HG03354 (cell line): Measurements from ENCODE around the gene MVP.

Experiments used
- ATAC-seq: cut with Tn5 transposase; IDR thresholded peaks from one replicate; pipeline ENCODE4 v1.9.1; 2021; ENCODE audit warnings: mild to moderate bottlenecking; ENCODE audit not compliant: unreplicated experiment, poor library complexity, severe bottlenecking

The MVP gene

GRCh38 chr16:29802416-29802935 is 17.8 kb upstream of the MVP start:
- ATAC-seq: no peak

GRCh38 chr16:29804020-29804419 is 16.2 kb upstream of the MVP start:
- no peak for ATAC-seq

GRCh38 chr16:29804455-29805231 is 15.6 kb upstream of the MVP start:
- no peak for ATAC-seq

- peak; percentile 64 for ATAC-seq
These were observed 14.8 kb upstream of the MVP start for GRCh38 chr16:29805232-29806098.

- no peak for ATAC-seq
These were observed 14.1 kb upstream of the MVP start, which contains the start of gene MAZ for GRCh38 chr16:29806099-29806579. TSS of gene MAZ (plus strand) at chr16:29806529. CDS start at chr16:29806702, 173 bp downstream.

- ATAC-seq: no peak
These were observed 13.4 kb upstream of the MVP start for GRCh38 chr16:29806641-29807425.

DNA sequence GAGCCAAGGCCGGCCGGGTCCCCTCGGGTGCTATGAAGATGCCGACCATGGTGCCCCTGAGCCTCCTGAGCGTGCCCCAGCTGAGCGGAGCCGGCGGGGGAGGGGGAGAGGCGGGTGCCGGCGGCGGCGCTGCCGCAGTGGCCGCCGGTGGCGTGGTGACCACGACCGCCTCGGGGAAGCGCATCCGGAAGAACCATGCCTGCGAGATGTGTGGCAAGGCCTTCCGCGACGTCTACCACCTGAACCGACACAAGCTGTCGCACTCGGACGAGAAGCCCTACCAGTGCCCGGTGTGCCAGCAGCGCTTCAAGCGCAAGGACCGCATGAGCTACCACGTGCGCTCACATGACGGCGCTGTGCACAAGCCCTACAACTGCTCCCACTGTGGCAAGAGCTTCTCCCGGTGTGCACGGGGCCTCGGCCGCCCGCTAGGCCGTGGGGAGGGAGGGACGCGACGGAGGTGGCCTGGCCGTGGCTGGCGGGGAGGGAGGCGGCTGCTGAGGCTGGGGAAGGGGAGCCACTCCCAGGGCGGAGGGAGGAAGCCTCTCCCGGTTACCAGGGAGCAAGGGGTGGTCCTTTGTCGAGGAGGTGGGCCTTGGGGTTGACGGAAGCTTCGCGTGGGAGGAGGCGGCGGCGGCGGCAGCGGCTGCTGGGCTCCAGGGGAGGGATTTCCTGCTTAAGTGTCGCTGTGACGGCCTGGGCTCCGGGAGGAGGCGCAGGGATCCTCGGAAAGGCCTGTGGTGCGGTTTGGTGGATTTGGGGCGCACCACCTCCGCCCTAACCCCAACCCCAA is 12.6 kb upstream of the MVP start:
- ATAC-seq: no peak

DNA sequence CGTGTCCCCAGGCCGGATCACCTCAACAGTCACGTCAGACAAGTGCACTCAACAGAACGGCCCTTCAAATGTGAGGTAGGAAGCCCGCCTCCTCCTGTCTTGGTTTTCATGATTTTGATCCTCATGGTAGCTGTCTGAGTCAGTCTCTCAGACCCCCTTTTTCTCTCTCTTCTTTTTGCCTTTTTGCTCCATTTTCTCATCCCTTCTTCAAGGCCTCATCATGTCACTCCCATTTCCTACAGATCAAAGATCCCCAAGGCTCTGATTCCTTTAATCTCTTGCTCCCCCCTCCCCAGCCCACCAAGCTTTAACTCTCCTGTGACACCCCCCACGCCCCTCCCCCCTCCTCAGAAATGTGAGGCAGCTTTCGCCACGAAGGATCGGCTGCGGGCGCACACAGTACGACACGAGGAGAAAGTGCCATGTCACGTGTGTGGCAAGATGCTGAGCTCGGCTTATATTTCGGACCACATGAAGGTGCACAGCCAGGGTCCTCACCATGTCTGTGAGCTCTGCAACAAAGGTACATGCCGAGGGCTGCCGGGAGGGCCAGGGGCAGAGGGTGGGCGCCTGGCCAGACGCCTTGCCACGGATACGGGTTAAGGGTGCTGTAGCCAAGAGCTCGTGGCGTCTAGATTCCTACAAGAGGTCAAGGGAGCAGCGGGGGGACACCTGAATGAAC is 11.9 kb upstream of the MVP start:
- no peak for ATAC-seq

- no peak for ATAC-seq
These were observed 11.1 kb upstream of the MVP start for GRCh38 chr16:29809031-29809747.

DNA sequence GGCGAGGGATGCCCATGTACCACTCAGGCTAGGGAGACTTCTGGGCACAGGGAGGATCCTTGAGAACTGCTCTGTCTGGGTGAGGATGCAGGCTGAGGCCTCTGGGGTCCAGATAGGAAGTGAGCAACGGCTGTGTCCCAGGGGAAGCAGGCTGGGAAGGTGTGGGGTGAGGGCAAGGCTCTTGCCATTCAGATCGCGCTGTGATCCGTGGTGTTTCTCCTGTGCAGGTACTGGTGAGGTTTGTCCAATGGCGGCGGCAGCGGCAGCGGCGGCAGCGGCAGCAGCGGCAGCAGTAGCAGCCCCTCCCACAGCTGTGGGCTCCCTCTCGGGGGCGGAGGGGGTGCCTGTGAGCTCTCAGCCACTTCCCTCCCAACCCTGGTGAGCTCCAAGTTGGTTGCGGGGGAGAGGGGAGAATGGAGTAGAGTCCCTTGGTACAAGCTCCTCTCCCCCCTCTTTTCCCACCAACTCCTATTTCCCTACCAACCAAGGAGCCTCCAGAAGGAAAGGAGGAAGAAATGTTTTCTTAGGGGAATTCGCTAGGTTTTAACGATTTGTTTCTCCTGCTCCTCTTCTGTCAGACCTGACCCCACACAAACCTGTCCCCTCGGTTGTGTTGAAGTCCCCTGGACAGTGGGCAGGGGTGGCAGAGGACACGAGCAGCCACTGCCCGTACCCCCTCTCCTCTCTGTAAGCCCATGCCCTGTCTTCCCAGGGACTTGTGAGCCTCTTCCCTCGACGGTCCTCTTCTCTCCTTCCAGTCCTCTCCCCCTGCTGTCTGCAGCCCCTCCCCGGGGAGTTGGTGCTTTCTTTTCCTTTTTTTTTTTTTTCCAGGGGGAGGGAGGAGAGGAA is 10.2 kb upstream of the MVP start:
- ATAC-seq: no peak

- no peak for ATAC-seq
These were observed 9.5 kb upstream of the MVP start for GRCh38 chr16:29810699-29811169.

- ATAC-seq: peak; percentile 30
These were observed 8.9 kb upstream of the MVP start for GRCh38 chr16:29811170-29811895.

GRCh38 chr16:29811896-29812665 is 8.2 kb upstream of the MVP start, which contains the start of gene PRRT2:
TSS of gene PRRT2 (plus strand) at chr16:29812193. CDS start at chr16:29813055, 862 bp downstream.
- no peak for ATAC-seq

- no peak for ATAC-seq
These were observed 7.3 kb upstream of the MVP start for GRCh38 chr16:29812754-29813643.
